Heart left ventricle (tissue), 16 donors: ENCODE data around the gene ETNK2. TPM values are rescaled to one million over a fixed set of nuclear protein-coding genes. Genes with fewer than 3 reads are reported as not detected.

ENCODE experiments used
- ATAC-seq, 4 donors: fragments of 200-7000 bp; cut with Tn5 transposase; one replicate each; pipeline ENCODE4 v1.9.1; 2020 to 2022; ENCODE audit warnings: moderate library complexity in 4 of 4, mild to moderate bottlenecking in 3 of 4, moderate number of reproducible peaks in 1 of 4
- DNase-seq, 5 donors: peaks; one replicate each; pipeline ENCODE4 v3.0.0-alpha.2; 2020
- H3K27ac ChIP-seq, 12 donors: fragments of 200-600 bp; sonication (generic) in 4 of 12; one replicate each; pipeline versions ENCODE4 v1.5.0 to v1.8.0; 2016 to 2022; ENCODE audit warnings: mild to moderate bottlenecking in 2 of 12
- H3K27me3 ChIP-seq, 9 donors: fragments of 200-600 bp; sonication (generic) in 2 of 9; one replicate each; pipeline versions ENCODE4 v1.5.1 to v1.8.0; 2016 to 2022; ENCODE audit warnings: mild to moderate bottlenecking in 3 of 9
- H3K36me3 ChIP-seq, 9 donors: fragments of 200-600 bp; sonication (generic) in 2 of 9; one replicate each; pipeline versions ENCODE4 v1.5.0 to v1.8.0; 2018 to 2022; ENCODE audit warnings: mild to moderate bottlenecking in 2 of 9
- H3K4me1 ChIP-seq, 12 donors: fragments of 200-600 bp; sonication (generic) in 4 of 12; one replicate each; pipeline versions ENCODE4 v1.5.0 to v1.8.0; 2016 to 2022; ENCODE audit warnings: mild to moderate bottlenecking in 3 of 12
- H3K4me3 ChIP-seq, 12 donors: fragments of 200-600 bp; sonication (generic) in 4 of 12; one replicate each; pipeline versions ENCODE4 v1.5.0 to v1.8.0; 2017 to 2022; ENCODE audit warnings: mild to moderate bottlenecking in 9 of 12, moderate library complexity in 4 of 12
- H3K9me3 ChIP-seq, 12 donors: fragments of 200-600 bp; sonication (generic) in 4 of 12; one replicate each; pipeline versions ENCODE4 v1.5.0 to v1.8.0; 2016 to 2022; ENCODE audit warnings: mild to moderate bottlenecking in 1 of 12
- POLR2A ChIP-seq, 2 donors: fragments of 450-650 bp; IDR thresholded peaks; one replicate each; pipeline ENCODE4 v1.6.1; 2017; ENCODE audit warnings: antibody characterized with exemption in 2 of 2, mild to moderate bottlenecking in 2 of 2, moderate library complexity in 2 of 2
- WGBS, 4 donors: extraction: QIAGEN DNeasy Blood & Tissue Kit in 2 of 4; methylation state at CpG; one replicate each; pipeline versions ENCODE4 v1.1.5 to v1.1.7; 2013 to 2018; 5-methylcytosine and 5-hydroxymethylcytosine counted together
- intact Hi-C, 10 donors: fragments of 100-400 bp; cut with DNase I; formaldehyde crosslinking; loops; one replicate each; pipeline versions ENCODE4 v1.11.1 to v1.14.2; 2022
- polyA plus RNA-seq, 2 donors: library from polyadenylated mRNA; stranded (reverse); fragments of 200-250 nt; gene quantifications; one replicate each; pipeline ENCODE4 v1.2.3, GENCODE V29; 2013
- total RNA-seq, 9 donors: library from RNA; depleted of rRNA in 2 of 9; stranded (reverse); fragments of >200 nt in 2 of 9; fragmentation: NEBNext Ultra II Directional in 3 of 9; extraction: Animal tissue kit (Norgen Biotek cat#: 25700) in 3 of 9; gene quantifications; one replicate each; pipeline versions ENCODE4 v1.1.0 to v1.2.4, GENCODE V29; 2016 to 2023
- TF ChIP-seq, protein P1 (sequence below), 12 donors: fragments of 200-600 bp; sonication (generic) in 4 of 12; IDR thresholded peaks; one replicate each; pipeline versions ENCODE4 v1.5.0 to v1.8.0; 2018 to 2022; ENCODE audit warnings: antibody characterized with exemption in 12 of 12, mild to moderate bottlenecking in 5 of 12
- donor health status: ischemic (EF 13 %, LVEDD 7.1; RV severe dilation, severe dysfunction).
- donor health status: healthy with polysubstance abuse.
- donor health status: DM: no; HTN: yes; CAD: no.
- donor health status: DM: no; HTN: no; CAD: no.
- donor health status: ischemic (EF 25% LVEDD 6.9; RV normal size, moderate dysfunction).
- donor health status: ischemic (EF 25% LVEDD 5.7; RV mildly dilated, moderate dysfunction).
- donor health status: healthy.
- donor health status: DM: yes; HTN: yes; CAD: no.
- donor health status: ischemic (EF 35%, LVEDD 5.7; RV mildly dilated, moderate dysfunction).
- donor health status: nonischemic (EF 11% LVEDD 7.7; RV severe dilation, severe dysfunction).
- donor health status: DM: yes; HTN: yes; CAD: no.
- donor health status: PGD.
- donor health status: ischemic (EF 29% LVEDD 5.4; RV normal size, mild dysfunction).
- donor health status: nonischemic (EF 23%, LVEDD 6.1; RV moderate dilation, normal function).

ETNK2 gene
- total and polyA plus RNA-seq, 11 donors, result 1.1 to 16.3 (median 3.0) TPM

- intact Hi-C loops, result loop anchor here in 1 of 10 donors (5.0 kb wide), 1 partner anchor 53 kb away; no protein-coding TSS in a partner anchor
- Histone ChIP-seq H3K9me3 (no peaks in the 10 kb centered on the region), H3K36me3 (peaks cover 0 to 21% (median 12%) of the 10 kb centered on the region in 9 donors), H3K4me3 (no peak overlapping the region), H3K4me1 (peaks cover 4 to 47% (median 23%) of the 10 kb centered on the region in 12 donors), H3K27ac (no peak overlapping the region), H3K27me3 (no peaks in the 10 kb centered on the region)
- WGBS, 4 donors, result 87 to 94% (median 91%) methylated on average over 3 to 4 of the region's 4 CpGs
- peak in 1 of 5 donors; percentile 54 for DNase-seq
- ATAC-seq, result no peak
- TF ChIP-seq POLR2A (IDR thresholded peaks at IDR 0.05), result no peak
- TF ChIP-seq, protein P1, sequence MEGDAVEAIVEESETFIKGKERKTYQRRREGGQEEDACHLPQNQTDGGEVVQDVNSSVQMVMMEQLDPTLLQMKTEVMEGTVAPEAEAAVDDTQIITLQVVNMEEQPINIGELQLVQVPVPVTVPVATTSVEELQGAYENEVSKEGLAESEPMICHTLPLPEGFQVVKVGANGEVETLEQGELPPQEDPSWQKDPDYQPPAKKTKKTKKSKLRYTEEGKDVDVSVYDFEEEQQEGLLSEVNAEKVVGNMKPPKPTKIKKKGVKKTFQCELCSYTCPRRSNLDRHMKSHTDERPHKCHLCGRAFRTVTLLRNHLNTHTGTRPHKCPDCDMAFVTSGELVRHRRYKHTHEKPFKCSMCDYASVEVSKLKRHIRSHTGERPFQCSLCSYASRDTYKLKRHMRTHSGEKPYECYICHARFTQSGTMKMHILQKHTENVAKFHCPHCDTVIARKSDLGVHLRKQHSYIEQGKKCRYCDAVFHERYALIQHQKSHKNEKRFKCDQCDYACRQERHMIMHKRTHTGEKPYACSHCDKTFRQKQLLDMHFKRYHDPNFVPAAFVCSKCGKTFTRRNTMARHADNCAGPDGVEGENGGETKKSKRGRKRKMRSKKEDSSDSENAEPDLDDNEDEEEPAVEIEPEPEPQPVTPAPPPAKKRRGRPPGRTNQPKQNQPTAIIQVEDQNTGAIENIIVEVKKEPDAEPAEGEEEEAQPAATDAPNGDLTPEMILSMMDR (IDR thresholded peaks at IDR 0.05), result no peak
These were observed 21.7 kb downstream of the ETNK2 start for GRCh38 chr1:204130178-204130577.

GRCh38 chr1:204128964-204129896 lies 22.6 kb downstream of the ETNK2 start:
- DNase-seq (peak; percentile 70 to 87 (median 77)), ATAC-seq (peak; percentile 62 to 89 (median 84))
- WGBS, 4 donors, result 14 to 27% (median 26%) methylated on average over 24 to 29 of the region's 29 CpGs
- no peaks in the 10 kb centered on the region for H3K9me3 ChIP-seq
- peaks cover 0 to 29% (median 21%) of the 10 kb centered on the region in 9 donors for H3K36me3 ChIP-seq
- H3K27me3 ChIP-seq, result no peaks in the 10 kb centered on the region
- intact Hi-C loops, result loop anchor here in 8 of 10 donors (1.0 to 10.0 kb wide), 11 partner anchors 42 to 268 kb away; partner anchors contain the start of genes SNRPE (in 4 of the 8) and SOX13 (in 2 of the 8)
- H3K27ac ChIP-seq, result peak overlapping the region in 3 of 12 donors; percentile 25 to 80 (median 38)
- H3K4me3 ChIP-seq, result peak overlapping the region in 5 of 12 donors; percentile 3 to 25 (median 18)
- TF ChIP-seq POLR2A (IDR thresholded peaks at IDR 0.05), result no peak
- TF ChIP-seq, protein P1 (IDR thresholded peaks at IDR 0.05), result peak; percentile 86 to 95 (median 92)
- peaks cover 4 to 48% (median 23%) of the 10 kb centered on the region in 12 donors for H3K4me1 ChIP-seq

DNA sequence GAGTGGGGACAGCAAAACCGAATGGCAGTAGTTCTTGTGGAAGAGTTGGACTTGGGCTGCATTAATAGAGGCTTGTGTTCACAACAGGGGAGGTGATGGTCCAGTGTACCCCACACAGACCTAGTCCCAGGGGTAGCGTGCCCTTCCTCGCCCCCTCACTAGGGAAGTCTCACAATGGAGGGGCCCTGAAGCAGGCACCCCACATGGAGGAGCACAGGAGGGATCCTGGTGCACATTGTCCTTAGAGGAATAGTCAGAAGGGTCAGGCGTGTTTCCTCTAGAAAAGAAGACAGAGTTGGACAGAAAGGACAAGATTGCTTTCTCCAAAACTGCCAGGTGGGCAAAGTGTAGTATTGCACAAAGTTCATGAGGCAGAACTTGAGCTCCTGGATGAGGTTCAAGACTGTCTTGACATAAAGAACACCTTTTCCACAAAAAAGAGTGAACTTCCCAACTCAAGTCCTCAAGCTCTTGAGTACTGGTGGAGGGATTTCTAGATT lies 23.3 kb downstream of the ETNK2 start:
- peaks cover 4 to 48% (median 23%) of the 10 kb centered on the region in 12 donors for H3K4me1 ChIP-seq
- intact Hi-C loops, result loop anchor here in 6 of 10 donors (1.0 to 10.0 kb wide), 11 partner anchors 41 to 268 kb away; partner anchors contain the start of genes SNRPE (in 2 of the 6) and SOX13 (in 2 of the 6)

More for the DNA sequence above, 23.3 kb downstream of the ETNK2 start:
- Histone ChIP-seq H3K9me3 (no peaks in the 10 kb centered on the region), H3K27ac (peak overlapping the region in 3 of 12 donors; percentile 25 to 80 (median 26)), H3K36me3 (peaks cover 0 to 31% (median 24%) of the 10 kb centered on the region in 9 donors), H3K27me3 (no peaks in the 10 kb centered on the region), H3K4me3 (peak overlapping the region in 1 of 12 donors; percentile 3)
- ATAC-seq (no peak), DNase-seq (peak in 1 of 5 donors; percentile 28)
- TF ChIP-seq, protein P1 (IDR thresholded peaks at IDR 0.05), result no peak
- no peak for TF ChIP-seq POLR2A (IDR thresholded peaks at IDR 0.05)
- 70 to 91% (median 72%) methylated on average over 4 of the region's 4 CpGs for WGBS, 4 donors
